ENCODE results near the gene POLA2.

Gene POLA2

DNA sequence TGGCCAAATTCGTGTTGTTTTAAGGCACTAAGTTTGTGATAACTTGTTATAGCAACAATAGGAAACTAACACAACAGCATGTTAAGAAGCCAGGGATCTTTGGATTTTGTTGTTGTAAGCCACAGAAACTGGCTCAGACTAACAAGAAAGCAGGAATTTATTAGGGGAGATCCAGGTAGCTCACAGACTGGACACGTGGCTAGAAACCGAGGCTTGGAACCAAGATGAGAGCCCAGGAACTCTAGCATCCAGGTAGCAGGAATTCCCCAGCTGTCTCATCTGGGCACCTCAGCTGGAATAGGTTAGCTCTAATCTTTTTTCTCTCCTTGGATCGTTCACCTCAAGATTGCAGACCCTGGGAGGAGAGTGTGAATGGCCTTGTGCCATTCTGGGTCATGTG, 24.9 kb downstream of the POLA2 start:
- no peak for DNase-seq (ENCODE audit: low read depth)

DNA sequence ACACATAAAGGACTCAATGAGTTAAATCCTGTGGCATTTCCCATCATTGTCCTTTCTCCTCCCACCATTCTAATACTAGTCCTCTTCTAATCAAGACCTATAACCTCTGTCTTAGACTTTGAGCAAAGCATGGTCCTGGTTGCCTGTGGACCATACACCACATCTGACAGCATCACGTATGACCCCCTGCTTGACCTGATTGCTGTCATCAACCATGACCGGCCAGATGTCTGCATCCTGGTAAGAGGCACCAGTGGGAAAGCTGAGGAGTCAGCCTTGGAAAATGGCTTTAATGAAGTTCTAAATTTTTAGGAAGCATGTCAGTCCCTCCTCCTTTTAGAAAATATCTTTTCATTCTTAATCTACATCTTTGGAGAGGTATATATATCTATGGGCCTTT, 25.8 kb downstream of the POLA2 start:
- DNase-seq (ENCODE audit: low read depth): no peak

DNA sequence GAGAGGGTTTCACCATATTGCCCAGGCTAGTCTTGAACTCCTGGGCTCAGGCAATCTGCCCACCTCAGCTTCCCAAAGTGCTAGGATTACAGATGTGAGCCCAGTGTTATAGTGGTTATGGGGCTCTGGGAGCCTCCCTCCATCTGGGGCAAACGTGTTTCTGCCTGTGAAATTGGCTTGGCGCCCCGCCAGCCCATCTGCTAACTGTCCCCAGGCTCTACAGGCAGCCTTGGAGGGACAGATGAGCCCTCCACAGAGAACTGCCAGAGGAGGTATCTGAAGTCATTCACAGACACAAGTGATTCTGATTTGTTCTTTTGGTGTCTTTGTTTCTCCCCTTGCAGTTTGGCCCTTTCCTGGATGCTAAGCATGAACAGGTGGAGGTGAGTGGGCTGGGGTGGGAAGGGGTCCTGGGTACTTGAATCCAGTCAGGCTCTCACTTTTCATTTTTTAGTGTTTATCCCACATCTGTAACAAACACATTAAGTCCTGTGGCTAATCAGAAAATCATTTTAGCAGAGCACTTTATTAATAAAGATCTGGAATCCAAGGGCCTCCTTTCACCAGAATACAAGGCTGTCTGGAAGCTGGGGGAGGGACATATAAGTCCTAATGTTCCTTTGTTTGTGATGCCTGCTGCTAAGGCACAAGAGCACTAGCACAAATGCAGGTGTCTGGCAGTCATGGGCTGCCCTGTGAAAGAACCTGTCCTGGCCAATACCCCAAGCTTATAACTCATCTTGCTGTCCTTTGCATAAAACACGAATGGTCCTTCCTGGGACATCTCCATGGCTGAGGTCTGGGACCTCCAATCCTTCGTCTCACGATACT, 27.2 kb downstream of the POLA2 start:
- DNase-seq (ENCODE audit: low read depth): no peak

DNA sequence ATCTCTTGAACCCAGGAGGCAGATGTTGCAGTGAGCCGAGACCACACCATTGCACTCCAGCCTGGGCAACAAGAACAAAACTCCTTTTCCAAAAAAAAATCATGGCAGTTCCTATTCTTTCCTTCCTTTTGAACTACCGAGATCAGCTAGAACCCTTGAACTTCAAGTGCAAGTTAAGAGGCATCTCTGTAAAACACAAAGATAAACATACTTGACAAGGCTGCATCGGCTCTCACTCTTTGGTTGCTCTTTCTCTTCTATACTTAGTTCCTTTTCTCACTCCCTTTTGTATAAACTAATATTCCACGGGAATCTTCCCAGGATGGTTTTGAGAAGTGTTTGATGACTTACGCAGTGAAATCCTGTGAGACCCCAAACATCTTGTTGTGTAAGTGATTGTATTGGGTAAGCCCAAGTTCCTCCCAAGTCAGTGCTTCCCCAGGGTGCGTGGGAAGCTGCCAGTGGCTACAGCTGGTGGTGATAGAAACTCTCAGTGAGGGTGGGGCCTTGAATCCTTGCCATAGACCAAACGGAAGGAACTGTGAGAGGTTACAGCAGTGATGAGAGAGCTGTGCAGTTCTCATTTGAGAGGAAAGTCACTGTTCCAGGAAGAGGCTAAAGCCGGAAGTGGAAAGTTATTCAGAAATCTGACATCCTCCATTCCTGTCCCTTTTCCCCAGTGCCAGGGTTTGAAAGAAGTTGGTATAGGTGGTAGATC, 28.8 kb downstream of the POLA2 start:
- no peak for DNase-seq (ENCODE audit: low read depth)

DNA sequence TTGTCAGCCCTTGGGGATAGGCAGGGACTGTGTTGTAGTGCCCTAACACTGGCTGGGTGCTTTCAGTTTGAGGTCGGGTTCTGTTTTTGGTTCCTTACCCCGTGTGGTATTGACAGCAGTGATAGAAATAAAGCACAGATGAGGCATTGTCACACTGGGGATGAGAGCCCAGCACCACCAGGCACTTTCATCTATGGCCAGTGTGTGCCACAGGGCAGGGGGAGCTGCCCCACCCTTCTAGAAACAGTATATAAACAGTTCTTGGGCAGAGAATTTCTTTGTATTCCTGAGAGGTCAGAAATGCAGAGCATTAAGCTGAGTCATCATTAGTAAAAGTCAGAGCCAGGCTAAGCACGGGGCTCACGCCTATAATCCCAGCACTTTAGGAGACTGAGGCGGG, 29.9 kb downstream of the POLA2 start:
- DNase-seq (ENCODE audit: low read depth): no peak

DNA sequence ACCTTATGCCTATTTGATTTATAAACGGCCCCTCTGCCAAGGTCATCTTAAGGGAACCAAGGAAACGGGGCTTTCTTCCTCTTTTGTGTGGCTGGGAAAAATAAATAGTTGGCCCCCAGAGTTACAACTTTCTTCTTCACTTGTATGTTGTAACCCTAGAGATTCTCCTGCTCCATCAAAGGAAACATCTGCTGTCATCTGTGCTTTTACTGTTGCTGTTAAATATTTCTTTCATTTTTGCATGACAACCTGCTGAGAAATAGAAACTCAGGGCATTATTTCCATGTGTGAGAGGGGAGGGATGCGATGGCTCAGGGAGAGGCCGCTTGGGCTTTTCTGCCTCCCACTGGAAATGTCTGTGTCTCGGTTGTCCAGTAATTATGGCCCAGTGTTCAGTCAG, 31.1 kb downstream of the POLA2 start:
- DNase-seq (ENCODE audit: low read depth): no peak

GRCh38 chr11:65293909-65294381, 32.2 kb downstream of the POLA2 start:
- DNase-seq (ENCODE audit: low read depth): no peak

- no peak for DNase-seq (ENCODE audit: low read depth)
These were observed 33.2 kb downstream of the POLA2 start for GRCh38 chr11:65295001-65295400.

GRCh38 chr11:65295571-65296341, 34.0 kb downstream of the POLA2 start:
- no peak for DNase-seq (ENCODE audit: low read depth)

DNA sequence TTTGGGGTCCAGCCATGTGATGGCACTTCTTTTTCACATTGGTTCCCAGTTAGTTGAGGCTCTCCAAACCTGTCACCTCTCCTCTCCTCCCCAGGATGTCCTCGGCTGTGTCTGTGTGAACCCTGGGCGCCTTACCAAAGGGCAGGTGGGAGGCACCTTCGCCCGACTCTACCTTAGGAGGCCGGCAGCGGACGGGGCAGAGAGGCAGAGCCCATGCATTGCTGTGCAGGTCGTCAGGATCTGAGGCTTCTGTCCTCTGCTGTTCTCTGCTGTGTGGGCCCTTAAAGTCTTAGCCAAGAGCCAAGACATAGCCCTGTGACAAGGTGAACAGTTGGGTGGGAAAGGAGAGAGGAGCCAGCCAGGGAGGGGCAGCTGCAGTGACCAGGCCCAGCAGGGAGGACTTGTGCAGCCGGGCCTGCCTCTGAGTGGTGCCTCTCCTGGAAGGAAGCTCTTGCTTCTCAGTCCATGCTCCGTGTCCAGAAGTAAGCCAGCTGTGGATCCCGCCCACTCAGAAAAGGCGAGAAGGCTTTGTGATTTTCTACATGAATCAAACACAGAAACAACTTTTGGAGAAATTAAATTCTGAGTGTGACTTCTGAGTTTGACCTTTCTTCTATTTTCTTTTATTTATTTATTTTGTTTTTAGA, 35.4 kb downstream of the POLA2 start:
- DNase-seq (ENCODE audit: low read depth): no peak

DNA sequence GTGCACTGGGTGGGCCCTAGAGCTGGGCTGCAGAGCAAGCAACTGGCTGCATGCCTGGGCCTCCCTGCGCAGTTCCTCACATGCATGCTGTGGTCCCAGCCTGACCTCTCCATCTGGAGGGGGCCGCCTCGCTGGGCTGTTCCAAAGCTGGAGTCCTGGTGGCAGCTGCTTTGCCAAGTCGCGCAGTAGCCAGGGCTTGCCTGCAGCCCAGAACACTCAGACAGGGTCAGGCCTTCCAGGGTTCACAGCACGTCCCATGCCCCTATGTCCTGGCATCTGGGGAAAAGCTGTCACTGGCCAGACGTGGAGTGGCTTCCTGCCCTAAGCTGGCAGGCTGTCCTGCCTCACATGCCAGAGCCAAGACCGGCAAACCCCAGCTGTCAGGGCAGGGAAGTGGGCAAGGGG, 36.4 kb downstream of the POLA2 start:
- DNase-seq (ENCODE audit: low read depth): no peak

GRCh38 chr11:65298655-65299179, 37.0 kb downstream of the POLA2 start:
- no peak for DNase-seq (ENCODE audit: low read depth)

DNA sequence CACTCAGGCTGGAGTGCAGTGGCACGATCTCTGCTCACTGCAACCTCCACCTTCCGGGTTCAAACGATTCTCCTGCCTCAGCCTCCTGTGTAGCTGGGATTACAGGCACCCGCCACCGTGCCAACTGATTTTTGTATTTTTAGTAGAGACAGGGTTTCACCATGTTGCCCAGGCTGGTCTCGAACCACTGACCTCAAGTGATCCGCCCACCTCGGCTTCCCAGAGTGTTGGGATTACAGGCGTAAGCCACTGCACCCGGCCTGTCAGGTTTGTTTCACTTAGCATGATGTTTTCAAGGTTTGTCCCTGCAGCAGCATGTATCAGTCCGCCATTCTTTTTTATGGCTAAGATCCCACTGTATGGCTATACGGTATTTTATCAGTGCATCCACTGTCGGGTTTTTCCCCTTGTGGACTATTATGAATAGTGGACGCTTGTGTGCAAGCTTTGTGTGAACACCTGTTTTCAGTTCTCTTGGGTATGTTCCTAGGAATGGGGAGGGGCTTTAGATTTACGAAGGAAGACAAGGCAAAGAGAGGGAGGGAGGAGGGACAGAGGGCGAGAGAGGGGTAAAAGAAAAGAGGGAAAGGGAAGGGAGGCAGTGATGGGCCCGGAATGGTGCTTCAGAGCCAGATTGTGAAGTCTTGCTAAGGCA, 39.0 kb downstream of the POLA2 start:
- no peak for DNase-seq (ENCODE audit: low read depth)

GRCh38 chr11:65301491-65302329, 39.9 kb downstream of the POLA2 start:
- DNase-seq (ENCODE audit: low read depth): no peak

GRCh38 chr11:65303555-65303954, 41.8 kb downstream of the POLA2 start:
- DNase-seq (ENCODE audit: low read depth): no peak

- no peak for DNase-seq (ENCODE audit: low read depth)
These were observed 42.3 kb downstream of the POLA2 start for GRCh38 chr11:65304110-65304509.

- DNase-seq (ENCODE audit: low read depth): no peak
These were observed 42.9 kb downstream of the POLA2 start for GRCh38 chr11:65304613-65305012.

DNA sequence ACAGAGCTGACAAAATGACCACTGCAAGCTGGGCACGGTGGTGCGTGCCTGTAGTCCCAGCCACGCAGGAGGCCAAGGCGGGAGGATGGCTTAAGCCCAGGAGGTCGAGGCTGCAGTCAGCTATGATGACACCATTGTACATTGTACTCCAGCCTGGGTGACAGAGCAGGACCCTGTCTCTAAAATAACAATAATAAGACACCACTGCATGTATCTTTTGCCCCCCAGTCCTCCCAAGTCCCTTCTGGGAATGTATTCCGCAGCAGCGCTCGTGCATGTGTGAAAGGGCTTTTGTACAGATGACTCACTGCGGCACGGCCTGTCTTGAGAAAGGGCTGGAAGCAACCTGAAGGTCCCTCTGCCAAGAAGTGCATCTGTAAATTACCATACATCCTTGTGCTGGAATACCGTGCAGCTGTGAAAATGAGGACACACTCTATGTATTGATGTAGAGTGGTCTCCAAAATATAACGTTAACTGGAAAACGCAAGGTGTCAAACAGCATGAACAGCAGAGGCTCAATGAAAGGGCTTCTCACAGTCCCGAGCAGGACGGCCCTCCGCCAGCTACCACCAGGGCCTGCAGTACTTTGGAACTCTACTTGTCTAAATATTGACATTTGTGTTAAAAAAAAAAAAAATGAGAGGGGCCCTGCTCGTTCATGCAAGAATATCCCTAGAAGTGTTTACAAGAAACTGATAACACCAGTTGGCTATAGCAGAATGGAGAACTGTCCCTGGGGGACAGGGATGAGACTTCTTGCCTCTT, 43.9 kb downstream of the POLA2 start:
- DNase-seq (ENCODE audit: low read depth): no peak

Data from stimulated activated CD8-positive, alpha-beta memory T cell treated with anti-CD3 and anti-CD28 coated beads, Interleukin-15, amount 100 ng/mL, for 24 hours (primary cell).